Left forelimb (tissue), 1 donor: ENCODE results near the gene NUP153.
"Not testable (repeated sequence)": the region's sequence is repeated elsewhere in the genome, so short reads cannot be mapped to it uniquely, and the experiment has no call there.

Source experiments
- DNase-seq: peaks from one replicate; pipeline ENCODE4 v3.0.0-alpha.2; 2018; ENCODE audit warnings: low spot score

NUP153 gene

GRCh38 chr6:17714177-17714576 is 7.5 kb upstream of the NUP153 start:
- DNase-seq, result no peak

- no peak for DNase-seq
These were observed 5.9 kb upstream of the NUP153 start for GRCh38 chr6:17712576-17712975.

- DNase-seq, result no peak
These were observed 3.6 kb upstream of the NUP153 start for GRCh38 chr6:17710331-17710730.

- DNase-seq, result no peak
These were observed 2.8 kb upstream of the NUP153 start for GRCh38 chr6:17709476-17709875.

- not testable (repeated sequence) for DNase-seq
These were observed 1.3 kb upstream of the NUP153 start for GRCh38 chr6:17708035-17708434.

- DNase-seq, result no peak
These were observed 586 bp upstream of the NUP153 start for GRCh38 chr6:17707371-17707651.

GRCh38 chr6:17705778-17706579 is 746 bp downstream of the NUP153 start:
- no peak for DNase-seq

GRCh38 chr6:17705428-17705777 is 1.3 kb downstream of the NUP153 start:
- peak; percentile 84 for DNase-seq

- DNase-seq, result no peak
These were observed 3.5 kb downstream of the NUP153 start for GRCh38 chr6:17703256-17703694.

GRCh38 chr6:17700421-17701416 is 6.0 kb downstream of the NUP153 start:
- no peak for DNase-seq

- no peak for DNase-seq
These were observed 14.7 kb downstream of the NUP153 start for GRCh38 chr6:17691925-17692538.

- DNase-seq, result no peak
These were observed 18.2 kb downstream of the NUP153 start for GRCh38 chr6:17688481-17688880.

- no peak for DNase-seq
These were observed 19.6 kb downstream of the NUP153 start for GRCh38 chr6:17687136-17687535.

GRCh38 chr6:17684134-17684533 is 22.6 kb downstream of the NUP153 start:
- no peak for DNase-seq

GRCh38 chr6:17683428-17683827 is 23.3 kb downstream of the NUP153 start:
- DNase-seq, result no peak

GRCh38 chr6:17679726-17680125 is 27.0 kb downstream of the NUP153 start:
- no peak for DNase-seq

- DNase-seq, result no peak
These were observed 29.1 kb downstream of the NUP153 start for GRCh38 chr6:17677602-17678001.

- no peak for DNase-seq
These were observed 33.0 kb downstream of the NUP153 start for GRCh38 chr6:17673543-17674254.

- DNase-seq, result no peak
These were observed 34.5 kb downstream of the NUP153 start for GRCh38 chr6:17672064-17672718.

GRCh38 chr6:17666646-17667045 is 40.1 kb downstream of the NUP153 start:
- DNase-seq, result no peak

GRCh38 chr6:17665132-17665531 is 41.6 kb downstream of the NUP153 start:
- DNase-seq, result no peak

- DNase-seq, result no peak
These were observed 43.5 kb downstream of the NUP153 start for GRCh38 chr6:17663226-17663625.
